ENCODE measurements around the gene SLC36A4. TPM values are rescaled to one million over a fixed set of nuclear protein-coding genes. Genes with fewer than 3 reads are reported as not detected.

SLC36A4 gene
- total and polyA plus RNA-seq, 2 of the 13 experiments (the other 11 are each of a cell fraction or from before 2014, with no cell fraction given) = 7.3 to 9.5 TPM

GRCh38 chr11:93213622-93214021 lies 15.8 kb upstream of the SLC36A4 start (continued):
- TF ChIP-seq ZNF710 (CRISPR knock-in tag; IDR thresholded peaks at IDR 0.05; ENCODE audit: borderline replicate concordance) (no peak), PITX1 (CRISPR knock-in tag; IDR thresholded peaks at IDR 0.05) (no peak), ZNF549 (CRISPR knock-in tag; IDR thresholded peaks at IDR 0.05) (no peak), U2AF2 (IDR thresholded peaks at IDR 0.05; ENCODE audit: low read depth, low read length) (no peak)

- intact Hi-C loops (cut with micrococcal nuclease; ENCODE audit: unreplicated experiment) (no loop called here), in situ Hi-C loops (cut with HindIII; ENCODE audit: extremely low pct_ligation_motif_present, low pct_unique_long_range_greater_than_20kb) (no loop called here)
- no peaks in the 10 kb centered on the region for H3K4me1 ChIP-seq (ENCODE audit: insufficient read depth, low read length)
- H3K4me2 ChIP-seq (ENCODE audit: low read depth, low read length) = no peak overlapping the region
- no peak overlapping the region for H3K27ac ChIP-seq (ENCODE audit: extremely low read length, insufficient read depth, low read length)
- DNase-seq (ENCODE audit: low spot score) = no peak
- no peak for ATAC-seq
- H3K9me3 ChIP-seq (ENCODE audit: low read length) = no peaks in the 10 kb centered on the region
- no peaks in the 10 kb centered on the region for H3K36me3 ChIP-seq (replicated peaks in 1 of 2; ENCODE audit: control insufficient read depth in 1 of 2, insufficient read depth in 2 of 2, low read length in 2 of 2)
- POLR2A ChIA-PET = no interaction called here
- H3K79me2 ChIP-seq (ENCODE audit: insufficient read depth, low read length) = no peaks in the 10 kb centered on the region
- FAIRE-seq = no peak
- BruUV-seq (replicated peaks) = no TSS peak
- under 1% methylated on average over 4 of the region's 4 CpGs for WGBS (ENCODE audit: low lambda C conversion rate)
- no peaks in the 10 kb centered on the region for H4K20me1 ChIP-seq (ENCODE audit: insufficient read depth, low read length)
- H3K27me3 ChIP-seq (ENCODE audit: control insufficient read depth in 1 of 2, insufficient read depth in 2 of 2, low read length in 2 of 2) = no peaks in the 10 kb centered on the region; a peak in 1 of 5 replicates
- no peak overlapping the region for H3K4me3 ChIP-seq (replicated peaks in 1 of 3; ENCODE audit: insufficient read depth in 1 of 3, low read depth in 2 of 3, low read length in 3 of 3)
- CTCF ChIA-PET (ENCODE audit: low intra/inter-chr PET ratio, low total read pairs) = no interaction called here
- H2AFZ ChIP-seq (ENCODE audit: low read length) = no peak overlapping the region
- H3K9ac ChIP-seq (ENCODE audit: insufficient read depth, low read depth, low read length) = no peak overlapping the region
- TF ChIP-seq MLLT10 (CRISPR knock-in tag; IDR thresholded peaks at IDR 0.05) (no peak), GABPB1 (CRISPR knock-in tag; IDR thresholded peaks at IDR 0.05) (no peak), HIC2 (CRISPR knock-in tag; IDR thresholded peaks at IDR 0.05; ENCODE audit: low read depth) (no peak), ZMYM3 (CRISPR knock-in tag; IDR thresholded peaks at IDR 0.05) (no peak), NR2F6 (IDR thresholded peaks at IDR 0.05) (no peak), NR2F6 (CRISPR knock-in tag; IDR thresholded peaks at IDR 0.05) (no peak), BCL3 (CRISPR knock-in tag; IDR thresholded peaks at IDR 0.05) (no peak), PAXIP1 (CRISPR knock-in tag; conservative IDR thresholded peaks at IDR 0.05) (no peak), ZNF414 (CRISPR knock-in tag; IDR thresholded peaks at IDR 0.05) (no peak), CC2D1A (CRISPR knock-in tag; IDR thresholded peaks at IDR 0.05) (no peak)
These were observed 14.3 kb upstream of the SLC36A4 start for GRCh38 chr11:93212094-93212493.

All from HepG2 (cell line).